Measurements from ENCODE around the gene NONO. TPM values are rescaled to one million over a fixed set of nuclear protein-coding genes. Genes with fewer than 3 reads are reported as not detected.
"Not testable (repeated sequence)": the region's sequence is repeated elsewhere in the genome, so short reads cannot be mapped to it uniquely, and the experiment has no call there.

NONO gene
- total RNA-seq, 1 experiment from 2014 or later: 551 TPM

GRCh38 chrX:71349867-71350266 lies 66.4 kb downstream of the NONO start:
- CTCF ChIA-PET; H3K36me3 ChIP-seq (ENCODE audit: low read depth); H3K9me3 ChIP-seq (ENCODE audit: insufficient read depth, low read depth); H3K27ac ChIP-seq; H3K27me3 ChIP-seq (ENCODE audit: insufficient read depth, low read depth); H3K9me2 ChIP-seq (ENCODE audit: insufficient read depth); H3K4me1 ChIP-seq (replicated peaks; ENCODE audit: insufficient read depth); H3K79me2 ChIP-seq (ENCODE audit: low read depth); H2AFZ ChIP-seq; BruUV-seq (replicated peaks); H4K20me1 ChIP-seq (ENCODE audit: insufficient read depth); POLR2A ChIA-PET (ENCODE audit: unreplicated experiment); H3K4me3 ChIP-seq; intact Hi-C loops (cut with micrococcal nuclease; ENCODE audit: unreplicated experiment); H3F3A ChIP-seq (ENCODE audit: insufficient read depth, low read depth); DNase-seq; H3K4me2 ChIP-seq: not testable (repeated sequence)

Other genes with a start within 250 kb of the NONO start
- gene SNX12, start 215.3 kb upstream of the NONO start, total RNA-seq (2021): 53.1 and 63.1 TPM in 2 replicates
- gene FOXO4, start 187.8 kb upstream of the NONO start, total RNA-seq (2021): 22.0 and 29.3 TPM in 2 replicates
- gene CXorf65, start 176.9 kb upstream of the NONO start, total RNA-seq (2021): not detected in 2 replicates
- gene IL2RG, start 172.1 kb upstream of the NONO start, total RNA-seq (2021): not detected in 2 replicates
- gene MED12, start 165.0 kb upstream of the NONO start, total RNA-seq (2021): 32.7 and 51.6 TPM in 2 replicates
- gene NLGN3, start 138.8 kb upstream of the NONO start, total RNA-seq (2021): 0.63 and 0.65 TPM in 2 replicates
- not detected in 2 replicates for gene GJB1, start 60.4 kb upstream of the NONO start, total RNA-seq (2021)
- gene ZMYM3, start 29.5 kb upstream of the NONO start, total RNA-seq (2021): 45.3 and 45.7 TPM in 2 replicates
- gene ITGB1BP2, start 18.1 kb downstream of the NONO start, total RNA-seq (2021): 5.2 and 5.4 TPM in 2 replicates
- 45.9 and 49.6 TPM in 2 replicates for gene TAF1, start 82.7 kb downstream of the NONO start, total RNA-seq (2021)
- 123 and 159 TPM in 2 replicates for gene OGT, start 249.5 kb downstream of the NONO start, total RNA-seq (2021)

All from PC-9 (cell line).